ENCODE measurements around the gene CDS2. TPM values are rescaled to one million over a fixed set of nuclear protein-coding genes. Genes with fewer than 3 reads are reported as not detected.
A peak's percentile ranks its signal among the peaks of the same experiment; 100 is the strongest.

Gene CDS2
- total and polyA plus RNA-seq, 2 of the 13 experiments (the other 11 are each of a cell fraction or from before 2014, with no cell fraction given), result 81.3 to 153 TPM

DNA sequence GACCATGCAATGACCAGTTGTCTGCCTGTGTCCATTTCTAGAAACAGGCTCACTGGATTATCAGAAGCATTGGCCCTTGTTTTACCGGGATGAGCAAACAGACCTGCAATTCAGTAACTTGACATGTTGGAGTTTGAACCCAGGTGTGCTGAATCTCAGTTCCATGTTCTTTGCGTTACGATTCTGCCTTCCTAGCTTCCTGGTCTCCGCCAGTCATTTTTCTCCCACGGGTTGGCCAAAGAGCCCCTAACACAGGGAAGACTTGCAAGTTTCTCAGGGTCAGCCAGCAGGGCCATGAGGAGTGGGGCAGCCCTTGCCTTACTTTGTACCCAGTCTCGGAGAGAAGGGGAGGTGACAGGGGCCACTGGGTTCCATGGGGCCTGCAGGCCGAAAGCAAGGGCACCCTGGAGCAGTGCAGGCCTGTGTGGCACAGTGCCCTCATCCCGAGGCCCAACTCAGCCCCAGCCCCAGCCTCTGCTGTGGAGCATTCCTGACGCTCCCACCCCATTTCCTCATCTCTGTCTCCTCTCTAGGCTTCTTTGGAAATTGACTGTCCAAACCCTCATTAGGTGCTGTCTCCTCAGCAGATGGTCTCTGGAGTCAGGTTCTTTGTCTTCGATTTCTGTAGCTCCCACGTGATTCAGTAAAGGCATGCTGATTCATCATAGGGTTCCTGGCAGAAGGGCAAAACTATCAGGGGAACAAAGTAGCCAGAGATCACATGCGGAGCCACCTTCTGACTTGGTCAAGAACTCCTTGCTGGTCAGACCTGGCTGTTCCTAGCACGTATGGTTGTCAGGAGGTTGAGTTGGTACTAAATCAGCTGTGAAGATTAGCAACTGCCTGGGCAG, 23.6 kb downstream of the CDS2 start (continued):
- TF ChIP-seq, protein P1, sequence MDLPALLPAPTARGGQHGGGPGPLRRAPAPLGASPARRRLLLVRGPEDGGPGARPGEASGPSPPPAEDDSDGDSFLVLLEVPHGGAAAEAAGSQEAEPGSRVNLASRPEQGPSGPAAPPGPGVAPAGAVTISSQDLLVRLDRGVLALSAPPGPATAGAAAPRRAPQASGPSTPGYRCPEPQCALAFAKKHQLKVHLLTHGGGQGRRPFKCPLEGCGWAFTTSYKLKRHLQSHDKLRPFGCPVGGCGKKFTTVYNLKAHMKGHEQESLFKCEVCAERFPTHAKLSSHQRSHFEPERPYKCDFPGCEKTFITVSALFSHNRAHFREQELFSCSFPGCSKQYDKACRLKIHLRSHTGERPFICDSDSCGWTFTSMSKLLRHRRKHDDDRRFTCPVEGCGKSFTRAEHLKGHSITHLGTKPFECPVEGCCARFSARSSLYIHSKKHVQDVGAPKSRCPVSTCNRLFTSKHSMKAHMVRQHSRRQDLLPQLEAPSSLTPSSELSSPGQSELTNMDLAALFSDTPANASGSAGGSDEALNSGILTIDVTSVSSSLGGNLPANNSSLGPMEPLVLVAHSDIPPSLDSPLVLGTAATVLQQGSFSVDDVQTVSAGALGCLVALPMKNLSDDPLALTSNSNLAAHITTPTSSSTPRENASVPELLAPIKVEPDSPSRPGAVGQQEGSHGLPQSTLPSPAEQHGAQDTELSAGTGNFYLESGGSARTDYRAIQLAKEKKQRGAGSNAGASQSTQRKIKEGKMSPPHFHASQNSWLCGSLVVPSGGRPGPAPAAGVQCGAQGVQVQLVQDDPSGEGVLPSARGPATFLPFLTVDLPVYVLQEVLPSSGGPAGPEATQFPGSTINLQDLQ (CRISPR knock-in tag; IDR thresholded peaks at IDR 0.05), result no peak
- TF ChIP-seq ATF5 (CRISPR knock-in tag; IDR thresholded peaks at IDR 0.05; ENCODE audit: low read depth) (no peak), AGO1 (IDR thresholded peaks at IDR 0.05; ENCODE audit: low read depth, low read length, poor library complexity, severe bottlenecking) (no peak), SP1 (IDR thresholded peaks at IDR 0.05) (no peak), SP1 (CRISPR knock-in tag; IDR thresholded peaks at IDR 0.05) (no peak), ZNF143 (CRISPR knock-in tag; IDR thresholded peaks at IDR 0.05) (no peak), HHEX (CRISPR knock-in tag; IDR thresholded peaks at IDR 0.05) (peak; percentile 50; the same call in 1 of the 2 replicates), ZNF883 (CRISPR knock-in tag; IDR thresholded peaks at IDR 0.05; ENCODE audit: not compliant biosample characterization) (peak; percentile 68), ZNF678 (CRISPR knock-in tag; IDR thresholded peaks at IDR 0.05) (no peak), CBFB (CRISPR knock-in tag; IDR thresholded peaks at IDR 0.05) (peak; percentile 68), ZNF431 (CRISPR knock-in tag; IDR thresholded peaks at IDR 0.05; ENCODE audit: borderline replicate concordance, low read depth) (no peak), CREB1 (IDR thresholded peaks at IDR 0.05) (no peak), CREB1 (CRISPR knock-in tag; IDR thresholded peaks at IDR 0.05) (no peak), MXD4 (CRISPR knock-in tag; IDR thresholded peaks at IDR 0.05) (peak; percentile 70), ZNF879 (CRISPR knock-in tag; IDR thresholded peaks at IDR 0.05) (no peak), RAD51 (IDR thresholded peaks at IDR 0.05; ENCODE audit: borderline replicate concordance) (peak; percentile 31; the same call in 1 of the 2 replicates), ZBTB20 (CRISPR knock-in tag; IDR thresholded peaks at IDR 0.05; ENCODE audit: borderline replicate concordance, low read depth) (peak; percentile 66; the same call in 1 of the 2 replicates), SETDB1 (CRISPR knock-in tag; IDR thresholded peaks at IDR 0.05; ENCODE audit: borderline replicate concordance) (no peak), TOPORS (CRISPR knock-in tag; IDR thresholded peaks at IDR 0.05) (0 out of 2 replicates have a peak, but pooled peaks have one; percentile 37), NPAS2 (CRISPR knock-in tag; IDR thresholded peaks at IDR 0.05; ENCODE audit: borderline replicate concordance) (no peak), ZNF441 (CRISPR knock-in tag; IDR thresholded peaks at IDR 0.05; ENCODE audit: borderline replicate concordance) (0 out of 2 replicates have a peak, but pooled peaks have one; percentile 70)
- TF ChIP-seq, protein P2, sequence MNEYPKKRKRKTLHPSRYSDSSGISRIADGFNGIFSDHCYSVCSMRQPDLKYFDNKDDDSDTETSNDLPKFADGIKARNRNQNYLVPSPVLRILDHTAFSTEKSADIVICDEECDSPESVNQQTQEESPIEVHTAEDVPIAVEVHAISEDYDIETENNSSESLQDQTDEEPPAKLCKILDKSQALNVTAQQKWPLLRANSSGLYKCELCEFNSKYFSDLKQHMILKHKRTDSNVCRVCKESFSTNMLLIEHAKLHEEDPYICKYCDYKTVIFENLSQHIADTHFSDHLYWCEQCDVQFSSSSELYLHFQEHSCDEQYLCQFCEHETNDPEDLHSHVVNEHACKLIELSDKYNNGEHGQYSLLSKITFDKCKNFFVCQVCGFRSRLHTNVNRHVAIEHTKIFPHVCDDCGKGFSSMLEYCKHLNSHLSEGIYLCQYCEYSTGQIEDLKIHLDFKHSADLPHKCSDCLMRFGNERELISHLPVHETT (CRISPR knock-in tag; conservative IDR thresholded peaks at IDR 0.05), result no peak
- TF ChIP-seq, protein P3, sequence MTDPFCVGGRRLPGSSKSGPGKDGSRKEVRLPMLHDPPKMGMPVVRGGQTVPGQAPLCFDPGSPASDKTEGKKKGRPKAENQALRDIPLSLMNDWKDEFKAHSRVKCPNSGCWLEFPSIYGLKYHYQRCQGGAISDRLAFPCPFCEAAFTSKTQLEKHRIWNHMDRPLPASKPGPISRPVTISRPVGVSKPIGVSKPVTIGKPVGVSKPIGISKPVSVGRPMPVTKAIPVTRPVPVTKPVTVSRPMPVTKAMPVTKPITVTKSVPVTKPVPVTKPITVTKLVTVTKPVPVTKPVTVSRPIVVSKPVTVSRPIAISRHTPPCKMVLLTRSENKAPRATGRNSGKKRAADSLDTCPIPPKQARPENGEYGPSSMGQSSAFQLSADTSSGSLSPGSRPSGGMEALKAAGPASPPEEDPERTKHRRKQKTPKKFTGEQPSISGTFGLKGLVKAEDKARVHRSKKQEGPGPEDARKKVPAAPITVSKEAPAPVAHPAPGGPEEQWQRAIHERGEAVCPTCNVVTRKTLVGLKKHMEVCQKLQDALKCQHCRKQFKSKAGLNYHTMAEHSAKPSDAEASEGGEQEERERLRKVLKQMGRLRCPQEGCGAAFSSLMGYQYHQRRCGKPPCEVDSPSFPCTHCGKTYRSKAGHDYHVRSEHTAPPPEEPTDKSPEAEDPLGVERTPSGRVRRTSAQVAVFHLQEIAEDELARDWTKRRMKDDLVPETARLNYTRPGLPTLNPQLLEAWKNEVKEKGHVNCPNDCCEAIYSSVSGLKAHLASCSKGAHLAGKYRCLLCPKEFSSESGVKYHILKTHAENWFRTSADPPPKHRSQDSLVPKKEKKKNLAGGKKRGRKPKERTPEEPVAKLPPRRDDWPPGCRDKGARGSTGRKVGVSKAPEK (CRISPR knock-in tag; IDR thresholded peaks at IDR 0.05; ENCODE audit: borderline replicate concordance), result peak; percentile 95; the same call in 1 of the 2 replicates

Data from HepG2 (cell line).